KMS-11 (cell line): Measurements from ENCODE around the gene BPTF.
"Not testable (repeated sequence)": the region's sequence is repeated elsewhere in the genome, so short reads cannot be mapped to it uniquely, and the experiment has no call there.

Experiments
- H2AFZ ChIP-seq: fragments of 200-600 bp; sonication (generic); 2 replicates; pipeline ENCODE4 v1.6.1; 2016; ENCODE audit warnings: antibody characterized with exemption, mixed run types, low read depth
- H3K27ac ChIP-seq: fragments of 200-600 bp; sonication (generic); 2 replicates; pipeline ENCODE4 v1.6.1; 2016; ENCODE audit warnings: mild to moderate bottlenecking, mixed run types
- H3K27me3 ChIP-seq: fragments of 200-600 bp; sonication (generic); 2 replicates; pipeline ENCODE4 v1.6.1; 2017; ENCODE audit warnings: mild to moderate bottlenecking, low read depth, mixed run types, moderate library complexity; ENCODE audit not compliant: insufficient read depth
- H3K36me3 ChIP-seq: fragments of 200-600 bp; sonication (generic); 2 replicates; pipeline ENCODE4 v1.6.1; 2017; ENCODE audit warnings: mild to moderate bottlenecking, mixed run types; ENCODE audit not compliant: insufficient read depth
- H3K4me1 ChIP-seq: fragments of 200-600 bp; sonication (generic); 2 replicates; pipeline ENCODE4 v1.6.1; 2016; ENCODE audit warnings: mild to moderate bottlenecking, low read depth, mixed run types; ENCODE audit not compliant: poor library complexity, severe bottlenecking
- H3K4me2 ChIP-seq: fragments of 200-600 bp; sonication (generic); 2 replicates; pipeline ENCODE4 v1.7.0; 2016; ENCODE audit warnings: mild to moderate bottlenecking, mixed run types
- H3K4me3 ChIP-seq: fragments of 200-600 bp; sonication (generic); IDR thresholded peaks from 2 replicates; pipeline ENCODE4 v1.6.1; 2017; ENCODE audit warnings: low read depth, low read length, mixed read lengths; ENCODE audit not compliant: insufficient read depth
- H3K79me2 ChIP-seq: fragments of 200-600 bp; sonication (generic); 2 replicates; pipeline ENCODE4 v1.6.1; 2016; ENCODE audit warnings: low read depth, mixed run types; ENCODE audit not compliant: insufficient read depth
- H3K9ac ChIP-seq: fragments of 200-600 bp; sonication (generic); 2 replicates; pipeline ENCODE4 v1.6.1; 2016; ENCODE audit warnings: mild to moderate bottlenecking, mixed run types
- H4K20me1 ChIP-seq: fragments of 200-600 bp; sonication (generic); 2 replicates; pipeline ENCODE4 v1.6.1; 2016; ENCODE audit warnings: mild to moderate bottlenecking, mixed run types; ENCODE audit not compliant: insufficient read depth
- CTCF ChIP-seq: fragments of 200-600 bp; sonication (generic); conservative IDR thresholded peaks from 2 replicates; pipeline ENCODE4 v1.6.1; 2017; ENCODE audit warnings: low read depth, mild to moderate bottlenecking, antibody characterized with exemption, low read length, moderate library complexity, mixed read lengths

The BPTF gene

GRCh38 chr17:67980456-67980855, 155.2 kb downstream of the BPTF start:
- Histone ChIP-seq H3K27me3 (no peaks in the 10 kb centered on the region), H3K36me3 (no peaks in the 10 kb centered on the region), H3K4me2 (no peak overlapping the region), H3K4me3 (no peak overlapping the region), H3K79me2 (no peaks in the 10 kb centered on the region), H2AFZ (no peak overlapping the region), H4K20me1 (no peaks in the 10 kb centered on the region), H3K4me1 (no peaks in the 10 kb centered on the region), H3K27ac (no peak overlapping the region), H3K9ac (no peak overlapping the region)
- no peak for TF ChIP-seq CTCF

GRCh38 chr17:67980883-67981282, 155.6 kb downstream of the BPTF start:
- H3K4me2 ChIP-seq, H4K20me1 ChIP-seq, H3K36me3 ChIP-seq, H2AFZ ChIP-seq, H3K27ac ChIP-seq, H3K9ac ChIP-seq, H3K4me3 ChIP-seq, H3K4me1 ChIP-seq, H3K79me2 ChIP-seq, H3K27me3 ChIP-seq: not testable (repeated sequence)

GRCh38 chr17:67982034-67982640, 156.8 kb downstream of the BPTF start:
- no peak for TF ChIP-seq CTCF
- H3K36me3 ChIP-seq, result no peaks in the 10 kb centered on the region
- no peak overlapping the region for H2AFZ ChIP-seq
- H3K4me1 ChIP-seq, result no peaks in the 10 kb centered on the region
- H3K79me2 ChIP-seq, result no peaks in the 10 kb centered on the region
- no peaks in the 10 kb centered on the region for H4K20me1 ChIP-seq
- no peak overlapping the region for H3K4me3 ChIP-seq
- no peaks in the 10 kb centered on the region for H3K27me3 ChIP-seq
- no peak overlapping the region for H3K27ac ChIP-seq
- no peak overlapping the region for H3K9ac ChIP-seq
- no peak overlapping the region for H3K4me2 ChIP-seq

GRCh38 chr17:67982686-67983382, 157.5 kb downstream of the BPTF start:
- no peaks in the 10 kb centered on the region for H3K27me3 ChIP-seq
- no peaks in the 10 kb centered on the region for H3K4me1 ChIP-seq
- H3K9ac ChIP-seq, result no peak overlapping the region
- TF ChIP-seq CTCF, result no peak
- H2AFZ ChIP-seq, result no peak overlapping the region
- no peaks in the 10 kb centered on the region for H4K20me1 ChIP-seq
- no peaks in the 10 kb centered on the region for H3K79me2 ChIP-seq
- H3K4me3 ChIP-seq, result no peak overlapping the region
- no peaks in the 10 kb centered on the region for H3K36me3 ChIP-seq
- H3K4me2 ChIP-seq, result no peak overlapping the region
- no peak overlapping the region for H3K27ac ChIP-seq

- Histone ChIP-seq H3K4me2 (no peak overlapping the region), H3K27me3 (no peaks in the 10 kb centered on the region), H3K79me2 (no peaks in the 10 kb centered on the region), H3K36me3 (no peaks in the 10 kb centered on the region), H3K27ac (no peak overlapping the region), H3K4me1 (no peaks in the 10 kb centered on the region), H4K20me1 (no peaks in the 10 kb centered on the region), H3K4me3 (no peak overlapping the region), H3K9ac (no peak overlapping the region), H2AFZ (no peak overlapping the region)
- TF ChIP-seq CTCF, result no peak
Observed at GRCh38 chr17:67983383-67983688, 158.0 kb downstream of the BPTF start.
